Fibroblast of lung (primary cell): ENCODE measurements around the gene PRRT2. TPM values are rescaled to one million over a fixed set of nuclear protein-coding genes. Genes with fewer than 3 reads are reported as not detected.

Source experiments
- DNase-seq, 2 donors: peaks; one replicate each; pipeline versions ENCODE4 v3.0.0 to v3.0.0-alpha.2; 2010; ENCODE audit warnings: low read depth in 2 of 2
- H2AFZ ChIP-seq: 2 replicates; pipeline ENCODE4 v1.5.1; 2012; ENCODE audit warnings: low read length, control low read depth, inconsistent platforms
- H3K27ac ChIP-seq: 2 replicates; pipeline ENCODE4 v1.5.1; 2011; ENCODE audit warnings: low read length, control low read depth; ENCODE audit not compliant: insufficient read depth
- H3K27me3 ChIP-seq: 2 replicates; pipeline ENCODE4 v1.5.1; 2011; ENCODE audit warnings: mild to moderate bottlenecking, low read length; ENCODE audit not compliant: control insufficient read depth, insufficient read depth
- H3K36me3 ChIP-seq: 2 replicates; pipeline ENCODE4 v1.5.1; 2011; ENCODE audit warnings: low read length; ENCODE audit not compliant: control insufficient read depth, insufficient read depth
- H3K4me1 ChIP-seq: 2 replicates; pipeline ENCODE4 v1.5.1; 2011; ENCODE audit warnings: low read length; ENCODE audit not compliant: control insufficient read depth, insufficient read depth; ENCODE audit errors: extremely low read depth
- H3K4me2 ChIP-seq: 2 replicates; pipeline ENCODE4 v1.5.1; 2011; ENCODE audit warnings: low read length, control low read depth; ENCODE audit not compliant: insufficient read depth; ENCODE audit errors: extremely low read depth
- H3K4me3 ChIP-seq, 4 experiments: fragments of 200-600 bp in 1 of 4; sonication (generic) in 1 of 4; replicated peaks in 1 of 4; 2 replicates each; pipeline ENCODE4 v1.5.1; 2011 to 2016; ENCODE audit warnings: low read length in 4 of 4, low read depth in 3 of 4, mild to moderate bottlenecking in 3 of 4, control low read depth in 2 of 4, inconsistent platforms in 1 of 4, mixed read lengths in 1 of 4; ENCODE audit not compliant: insufficient read depth in 1 of 4; ENCODE audit errors: control extremely low read depth in 1 of 4
- H3K79me2 ChIP-seq: 2 replicates; pipeline ENCODE4 v1.5.1; 2012; ENCODE audit warnings: mild to moderate bottlenecking, low read length, inconsistent platforms; ENCODE audit not compliant: control insufficient read depth, insufficient read depth
- H3K9ac ChIP-seq: 2 replicates; pipeline ENCODE4 v1.5.1; 2011; ENCODE audit warnings: mild to moderate bottlenecking, low read length, control low read depth; ENCODE audit not compliant: insufficient read depth
- H3K9me3 ChIP-seq: 2 replicates; pipeline ENCODE4 v1.5.1; 2012; ENCODE audit warnings: low read depth, low read length; ENCODE audit not compliant: control insufficient read depth, insufficient read depth
- H4K20me1 ChIP-seq: 2 replicates; pipeline ENCODE4 v1.5.1; 2011; ENCODE audit warnings: low read length; ENCODE audit not compliant: control insufficient read depth, insufficient read depth; ENCODE audit errors: extremely low read depth
- CTCF ChIP-seq, 2 donors: IDR thresholded peaks in 1 of 2; conservative IDR thresholded peaks in 1 of 2; 1 replicate in 1 of 2; 2 replicates in 1 of 2; pipeline ENCODE4 v1.5.1; 2011 to 2012; ENCODE audit warnings: low read length in 2 of 2, control low read depth in 1 of 2, inconsistent platforms in 1 of 2, low read depth in 1 of 2, mild to moderate bottlenecking in 1 of 2
- EZH2 ChIP-seq: IDR thresholded peaks from 2 replicates; pipeline ENCODE4 v1.5.1; 2012; ENCODE audit warnings: low read length, control low read depth, mild to moderate bottlenecking; ENCODE audit errors: missing control alignments
- polyA plus RNA-seq, 2 donors: library from polyadenylated mRNA; depleted of rRNA in 1 of 2; stranded (reverse) in 1 of 2; unstranded in 1 of 2; fragments of >200 nt; gene quantifications; 2 replicates each; pipeline ENCODE4 v1.2.1, GENCODE V29; 2011 to 2012; ENCODE audit warnings: missing spikeins in 1 of 2
- total RNA-seq: library from RNA; depleted of rRNA; stranded (reverse); fragments of >200 nt; gene quantifications from 2 replicates; pipeline ENCODE4 v1.2.1, GENCODE V29; 2014

PRRT2 gene
- total and polyA plus RNA-seq, 2 donors (not counting 1 experiment from before 2014, with no cell fraction given): 1.3 to 2.1 TPM

GRCh38 chr16:29816694-29817441 lies 4.9 kb downstream of the PRRT2 start:
- Histone ChIP-seq H3K4me1 (peaks cover 34% of the 10 kb centered on the region), H2AFZ (peak overlapping the region; percentile 39), H3K79me2 (peaks cover 51% of the 10 kb centered on the region), H3K27me3 (no peaks in the 10 kb centered on the region), H3K36me3 (peaks cover 8% of the 10 kb centered on the region), H4K20me1 (no peaks in the 10 kb centered on the region), H3K9ac (peak overlapping the region; percentile 75), H3K4me2 (peak overlapping the region; percentile 95), H3K27ac (peak overlapping the region; percentile 94), H3K4me3 (peak overlapping the region; percentile 73 to 89 (median 84)), H3K9me3 (no peaks in the 10 kb centered on the region)
- TF ChIP-seq EZH2 (no peak), CTCF (conservative IDR thresholded peaks at IDR 0.05 in 1 of 2, IDR thresholded peaks at IDR 0.05 in 1 of 2; ENCODE audit: low read depth in 1 of 2, low read length in 2 of 2) (peak in 1 of 2 donors; percentile 23)
- peak; percentile 53 to 70 for DNase-seq

- no peak overlapping the region for H3K9ac ChIP-seq
- H3K27ac ChIP-seq: no peak overlapping the region
- DNase-seq: no peak
- TF ChIP-seq EZH2: no peak
- TF ChIP-seq CTCF (conservative IDR thresholded peaks at IDR 0.05 in 1 of 2, IDR thresholded peaks at IDR 0.05 in 1 of 2; ENCODE audit: low read depth in 1 of 2, low read length in 2 of 2): no peak
- peak overlapping the region; percentile 7 for H3K4me2 ChIP-seq
- H2AFZ ChIP-seq: no peak overlapping the region
- H3K4me1 ChIP-seq: peaks cover 31% of the 10 kb centered on the region
- no peaks in the 10 kb centered on the region for H3K27me3 ChIP-seq
- H4K20me1 ChIP-seq: no peaks in the 10 kb centered on the region
- H3K9me3 ChIP-seq: no peaks in the 10 kb centered on the region
- H3K36me3 ChIP-seq: peaks cover 10% of the 10 kb centered on the region
- H3K79me2 ChIP-seq: peaks cover 62% of the 10 kb centered on the region
- peak overlapping the region in 1 of 4 experiments; percentile 5 for H3K4me3 ChIP-seq
These were observed 6.1 kb downstream of the PRRT2 start for GRCh38 chr16:29818082-29818481.

GRCh38 chr16:29819506-29819905 lies 7.5 kb downstream of the PRRT2 start:
- no peaks in the 10 kb centered on the region for H4K20me1 ChIP-seq
- H3K36me3 ChIP-seq: peaks cover 9% of the 10 kb centered on the region
- H3K9ac ChIP-seq: no peak overlapping the region
- no peaks in the 10 kb centered on the region for H3K27me3 ChIP-seq
- no peak for TF ChIP-seq EZH2
- TF ChIP-seq CTCF (conservative IDR thresholded peaks at IDR 0.05 in 1 of 2, IDR thresholded peaks at IDR 0.05 in 1 of 2; ENCODE audit: low read depth in 1 of 2, low read length in 2 of 2): no peak
- H3K9me3 ChIP-seq: no peaks in the 10 kb centered on the region
- H3K4me3 ChIP-seq: peak overlapping the region; percentile 84 to 100 (median 94)
- no peak for DNase-seq
- H3K4me2 ChIP-seq: peak overlapping the region; percentile 94
- no peak overlapping the region for H2AFZ ChIP-seq
- peaks cover 68% of the 10 kb centered on the region for H3K79me2 ChIP-seq
- H3K27ac ChIP-seq: peak overlapping the region; percentile 94
- peaks cover 32% of the 10 kb centered on the region for H3K4me1 ChIP-seq
